HUES6 (cell line): ENCODE results near the gene CRX.
"Not testable (repeated sequence)": the region's sequence is repeated elsewhere in the genome, so short reads cannot be mapped to it uniquely, and the experiment has no call there.

Experiments
- H3K27ac ChIP-seq: 2 replicates; pipeline ENCODE4 v1.7.0; 2013; ENCODE audit warnings: low read depth, mild to moderate bottlenecking, low read length, inconsistent platforms
- H3K27me3 ChIP-seq: 2 replicates; pipeline ENCODE4 v1.6.1; 2013; ENCODE audit warnings: low read length; ENCODE audit not compliant: control insufficient read depth, insufficient read depth
- H3K36me3 ChIP-seq: 2 replicates; pipeline ENCODE4 v1.6.1; 2013; ENCODE audit warnings: low read length; ENCODE audit not compliant: control insufficient read depth, insufficient read depth
- H3K4me1 ChIP-seq: 2 replicates; pipeline ENCODE4 v1.6.1; 2013; ENCODE audit warnings: low read length; ENCODE audit not compliant: control insufficient read depth, insufficient read depth
- H3K4me3 ChIP-seq: 2 replicates; pipeline ENCODE4 v1.5.1; 2013; ENCODE audit warnings: low read depth, low read length
- H3K9ac ChIP-seq: one replicate; pipeline ENCODE4 v1.6.1; 2013; ENCODE audit warnings: mild to moderate bottlenecking, low read length
- H3K9me3 ChIP-seq: 2 replicates; pipeline ENCODE4 v1.6.1; 2013; ENCODE audit warnings: low read depth, low read length; ENCODE audit not compliant: control insufficient read depth, insufficient read depth

CRX gene

GRCh38 chr19:47804451-47804850 is 17.3 kb upstream of the CRX start, which contains the start of gene TPRX1:
Gene TPRX1 (minus strand): TSS chr19:47804551. CDS start chr19:47804539, 12 bp downstream.
- not testable (repeated sequence) for H3K9me3 ChIP-seq, H3K9ac ChIP-seq, H3K27ac ChIP-seq, H3K27me3 ChIP-seq, H3K36me3 ChIP-seq, H3K4me3 ChIP-seq, H3K4me1 ChIP-seq

- Histone ChIP-seq H3K36me3 (no peaks in the 10 kb centered on the region), H3K4me3 (no peak overlapping the region), H3K9ac (no peak overlapping the region), H3K27me3 (no peaks in the 10 kb centered on the region), H3K4me1 (no peaks in the 10 kb centered on the region), H3K27ac (no peak overlapping the region), H3K9me3 (0 out of 2 replicates have a peak, but pooled peaks cover 3% of the 10 kb centered on the region)
These were observed 16.4 kb upstream of the CRX start for GRCh38 chr19:47805313-47805712.

- Histone ChIP-seq H3K27ac (no peak overlapping the region), H3K4me1 (no peaks in the 10 kb centered on the region), H3K4me3 (no peak overlapping the region), H3K9ac (no peak overlapping the region), H3K36me3 (no peaks in the 10 kb centered on the region), H3K27me3 (no peaks in the 10 kb centered on the region), H3K9me3 (no peaks in the 10 kb centered on the region)
These were observed 15.3 kb upstream of the CRX start for GRCh38 chr19:47806435-47806834.

GRCh38 chr19:47813304-47813994 is 8.3 kb upstream of the CRX start:
- Histone ChIP-seq H3K4me1 (peaks cover 7% of the 10 kb centered on the region; the same call in 1 of the 2 replicates), H3K4me3 (no peak overlapping the region), H3K9ac (no peak overlapping the region), H3K27me3 (no peaks in the 10 kb centered on the region), H3K36me3 (no peaks in the 10 kb centered on the region), H3K27ac (no peak overlapping the region), H3K9me3 (no peaks in the 10 kb centered on the region)

GRCh38 chr19:47813995-47814328 is 7.8 kb upstream of the CRX start:
- H3K9me3 ChIP-seq, result no peaks in the 10 kb centered on the region
- H3K4me3 ChIP-seq, result no peak overlapping the region
- no peaks in the 10 kb centered on the region for H3K36me3 ChIP-seq
- H3K27me3 ChIP-seq, result no peaks in the 10 kb centered on the region
- H3K4me1 ChIP-seq, result peaks cover 7% of the 10 kb centered on the region; the same call in 1 of the 2 replicates
- no peak overlapping the region for H3K27ac ChIP-seq
- H3K9ac ChIP-seq, result no peak overlapping the region

GRCh38 chr19:47816270-47816669 is 5.5 kb upstream of the CRX start:
- not testable (repeated sequence) for H3K4me3 ChIP-seq, H3K27me3 ChIP-seq, H3K36me3 ChIP-seq, H3K9me3 ChIP-seq, H3K9ac ChIP-seq, H3K27ac ChIP-seq
- H3K4me1 ChIP-seq, result peaks cover 24% of the 10 kb centered on the region

GRCh38 chr19:47818221-47818620 is 3.5 kb upstream of the CRX start:
- not testable (repeated sequence) for H3K27ac ChIP-seq, H3K9ac ChIP-seq, H3K4me3 ChIP-seq, H3K27me3 ChIP-seq, H3K9me3 ChIP-seq, H3K36me3 ChIP-seq
- peaks cover 38% of the 10 kb centered on the region for H3K4me1 ChIP-seq

- Histone ChIP-seq H3K27ac (no peak overlapping the region), H3K27me3 (no peaks in the 10 kb centered on the region), H3K4me1 (peaks cover 33% of the 10 kb centered on the region), H3K36me3 (no peaks in the 10 kb centered on the region), H3K9me3 (no peaks in the 10 kb centered on the region), H3K9ac (no peak overlapping the region), H3K4me3 (peak overlapping the region; percentile 40)
These were observed 1.9 kb upstream of the CRX start for GRCh38 chr19:47819858-47820257.

GRCh38 chr19:47820410-47820809 is 1.3 kb upstream of the CRX start:
- no peak overlapping the region for H3K27ac ChIP-seq
- no peaks in the 10 kb centered on the region for H3K9me3 ChIP-seq
- no peak overlapping the region for H3K9ac ChIP-seq
- no peaks in the 10 kb centered on the region for H3K36me3 ChIP-seq
- H3K27me3 ChIP-seq, result no peaks in the 10 kb centered on the region
- H3K4me3 ChIP-seq, result no peak overlapping the region
- peaks cover 33% of the 10 kb centered on the region for H3K4me1 ChIP-seq

- H3K9me3 ChIP-seq, result peaks cover 3% of the 10 kb centered on the region; the same call in 1 of the 2 replicates
- H3K27me3 ChIP-seq, result no peaks in the 10 kb centered on the region
- no peak overlapping the region for H3K27ac ChIP-seq
- H3K4me1 ChIP-seq, result peaks cover 36% of the 10 kb centered on the region
- H3K36me3 ChIP-seq, result no peaks in the 10 kb centered on the region
- no peak overlapping the region for H3K9ac ChIP-seq
- no peak overlapping the region for H3K4me3 ChIP-seq
These were observed 2.7 kb downstream of the CRX start for GRCh38 chr19:47824396-47824795.

GRCh38 chr19:47826800-47827199 is 5.1 kb downstream of the CRX start:
- H3K9me3 ChIP-seq, result peaks cover 3% of the 10 kb centered on the region; the same call in 1 of the 2 replicates

More at GRCh38 chr19:47826800-47827199, 5.1 kb downstream of the CRX start:
- Histone ChIP-seq H3K27me3 (no peaks in the 10 kb centered on the region), H3K9ac (no peak overlapping the region), H3K4me1 (peaks cover 14% of the 10 kb centered on the region), H3K4me3 (no peak overlapping the region), H3K27ac (no peak overlapping the region), H3K36me3 (no peaks in the 10 kb centered on the region)
